T47D (cell line): ENCODE results near the gene SMAD7.

ENCODE experiments used
- DNase-seq, 2 experiments: peaks; one replicate each; pipeline versions ENCODE4 v3.0.0 to v3.0.0-alpha.2; 2011 to 2012; ENCODE audit warnings: low read depth in 1 of 2, low spot score in 1 of 2
- JUND ChIP-seq: IDR thresholded peaks from 2 replicates; pipeline ENCODE4 v1.6.1; 2012; ENCODE audit warnings: low read depth
- in situ Hi-C: cut with HindIII; loops from 2 replicates; pipeline ENCODE4 v1.10.0; 2016; ENCODE audit warnings: low sequenced_read_pairs, low pct_unique_long_range_greater_than_20kb

The SMAD7 gene

DNA sequence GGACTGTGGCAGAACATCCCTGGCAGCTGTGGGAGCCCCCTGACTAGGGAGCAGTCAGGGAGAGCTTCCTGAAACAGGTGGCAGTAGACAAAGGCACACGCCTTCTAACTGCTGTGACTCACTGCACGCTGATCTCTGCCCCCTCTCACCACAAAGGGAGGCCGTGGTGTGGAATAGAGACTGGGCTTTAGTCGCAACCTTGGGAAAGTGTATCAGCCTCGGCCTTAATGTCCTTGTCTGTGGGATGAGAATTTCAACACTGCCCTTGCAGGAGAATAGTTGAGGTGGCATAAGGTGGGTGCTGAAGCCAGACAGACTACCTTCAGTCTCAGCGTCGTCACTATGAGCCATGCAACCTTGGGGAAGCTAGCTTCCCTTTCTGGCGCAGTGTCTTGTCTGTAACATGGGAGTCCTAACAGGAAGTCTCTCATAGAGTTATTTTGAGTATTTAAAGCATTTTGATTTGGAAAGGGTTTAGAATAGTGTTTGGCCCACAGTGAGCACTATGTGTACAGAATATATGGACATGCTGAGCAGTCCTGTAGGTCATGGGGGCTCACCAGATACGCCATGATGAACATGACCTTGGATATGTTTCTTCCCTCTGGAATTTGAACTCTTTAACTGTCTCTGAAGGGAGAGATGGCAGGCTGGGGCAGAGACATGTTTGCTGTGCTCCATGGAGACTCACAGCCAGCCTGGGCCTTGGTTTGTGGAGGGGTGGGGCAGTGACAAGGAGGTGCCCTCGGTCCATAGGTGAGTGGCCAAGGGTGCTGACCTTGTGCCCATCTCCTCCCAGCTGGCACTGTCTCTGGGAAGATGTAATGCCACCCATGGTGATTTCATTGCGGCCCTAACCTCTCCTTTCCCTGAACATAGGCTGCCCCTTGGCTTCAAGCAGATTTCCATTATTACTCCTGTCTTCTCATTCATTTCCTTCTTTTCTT lies 29.5 kb upstream of the SMAD7 start:
- in situ Hi-C loops: no loop called here
- DNase-seq: no peak

GRCh38 chr18:48977914-48978313 lies 27.1 kb upstream of the SMAD7 start:
- no peak for DNase-seq
- TF ChIP-seq JUND: no peak
- in situ Hi-C loops: no loop called here

More for the DNA sequence above, 29.5 kb upstream of the SMAD7 start:
- no peak for TF ChIP-seq JUND

- TF ChIP-seq JUND: no peak
- peak in 1 of 2 experiments; percentile 76 for DNase-seq
- in situ Hi-C loops: no loop called here
Observed at GRCh38 chr18:48975817-48976649, 25.3 kb upstream of the SMAD7 start.

DNA sequence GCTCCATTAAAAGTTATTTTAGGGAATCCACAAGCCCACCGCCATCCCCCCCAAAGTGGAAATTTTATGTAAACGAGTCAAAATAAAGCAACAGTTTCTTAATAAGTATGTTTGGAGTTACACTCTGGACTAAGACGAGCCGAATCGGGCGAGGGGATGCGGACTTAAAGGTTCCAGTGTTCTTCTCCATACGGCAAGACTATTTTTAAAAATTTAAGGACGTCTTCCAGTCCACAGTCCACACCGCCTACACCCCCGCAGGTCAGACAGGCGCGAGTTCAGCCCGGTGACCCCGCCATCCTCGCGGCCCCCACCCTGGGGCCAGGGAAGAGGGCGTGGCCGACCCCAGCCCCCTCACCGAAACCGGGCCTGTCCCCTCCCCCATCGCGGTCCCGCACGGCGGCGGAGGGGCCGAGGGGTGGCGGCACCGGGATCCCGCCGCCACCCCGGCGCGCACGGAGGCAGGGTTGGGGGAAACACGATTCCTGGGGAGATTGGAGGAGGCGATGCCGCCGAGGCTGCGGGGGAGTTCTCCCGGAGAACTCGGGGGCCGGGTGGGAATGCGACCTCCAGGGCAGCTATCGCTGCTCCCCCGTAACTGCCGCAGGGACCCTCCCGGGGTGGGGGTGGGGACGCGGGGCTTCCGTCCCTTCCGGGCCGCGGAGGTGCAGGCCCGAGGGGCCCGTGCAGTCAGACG lies 24.5 kb upstream of the SMAD7 start:
- TF ChIP-seq JUND: no peak
- no peak for DNase-seq
- in situ Hi-C loops: no loop called here

GRCh38 chr18:48974304-48975119 lies 23.7 kb upstream of the SMAD7 start:
- in situ Hi-C loops: no loop called here

GRCh38 chr18:48973731-48974130 lies 23.0 kb upstream of the SMAD7 start:
- no peak for TF ChIP-seq JUND
- DNase-seq: no peak
- in situ Hi-C loops: no loop called here

More at GRCh38 chr18:48974304-48975119, 23.7 kb upstream of the SMAD7 start:
- TF ChIP-seq JUND: no peak
- DNase-seq: no peak

DNA sequence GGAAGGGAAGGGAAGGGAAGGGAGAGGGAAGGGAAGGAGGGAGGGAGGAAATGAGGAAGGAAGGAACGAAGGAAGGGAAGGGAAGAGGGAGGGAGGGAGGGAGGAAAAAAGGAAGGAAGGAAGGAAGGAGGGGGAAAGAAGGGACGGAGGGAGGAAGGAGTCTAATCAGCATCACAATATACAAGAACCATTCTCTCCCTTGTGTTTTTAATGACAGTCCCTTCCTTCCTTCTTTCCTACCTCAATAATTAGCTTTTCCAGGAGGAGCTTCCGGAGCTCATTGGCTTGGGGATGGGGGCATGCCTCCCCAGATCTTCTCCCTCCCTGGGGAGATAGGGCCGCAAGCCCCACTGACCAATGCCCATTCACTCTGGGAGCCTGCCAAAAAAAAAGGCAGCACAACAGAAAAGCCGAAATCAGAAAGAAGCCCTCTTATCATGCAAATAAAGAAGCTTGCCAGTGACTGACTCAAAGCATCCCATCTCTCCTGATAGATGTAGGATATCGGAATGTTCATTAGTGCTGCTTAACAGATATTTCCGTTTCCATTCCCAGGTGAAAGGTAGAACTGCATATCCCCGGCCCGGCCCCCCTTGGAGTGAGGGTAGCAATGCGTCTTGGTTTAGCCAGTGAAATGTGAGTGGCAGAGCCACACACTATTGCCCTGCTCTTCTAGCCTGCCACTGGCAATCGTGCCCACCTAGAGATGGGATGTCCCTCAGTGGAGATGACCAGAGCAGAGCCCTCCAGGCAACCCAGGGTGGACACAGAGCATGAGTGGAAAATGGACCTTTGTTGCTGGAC lies 17.8 kb upstream of the SMAD7 start:
- TF ChIP-seq JUND: no peak
- in situ Hi-C loops: no loop called here
- DNase-seq: no peak

DNA sequence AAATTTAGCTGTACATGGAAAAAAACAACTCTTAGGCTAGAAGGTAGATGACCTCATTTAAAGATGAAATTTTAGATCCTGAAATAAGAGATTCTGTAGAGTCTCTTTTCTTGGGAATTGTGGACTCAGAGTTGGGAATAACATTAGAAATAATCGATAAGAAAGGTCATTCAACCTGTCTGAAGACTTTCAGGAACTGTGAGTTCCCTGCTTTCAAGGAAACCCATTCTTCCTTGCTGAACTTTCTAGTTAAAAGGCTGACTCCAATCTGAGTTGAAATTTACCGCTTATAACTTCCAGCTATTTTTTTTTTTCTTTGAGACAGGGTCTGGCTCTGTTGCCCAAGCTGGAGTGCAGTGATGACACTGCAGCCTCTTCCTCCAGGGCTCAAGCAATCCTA lies 16.8 kb upstream of the SMAD7 start:
- no peak for DNase-seq
- in situ Hi-C loops: no loop called here
- no peak for TF ChIP-seq JUND

DNA sequence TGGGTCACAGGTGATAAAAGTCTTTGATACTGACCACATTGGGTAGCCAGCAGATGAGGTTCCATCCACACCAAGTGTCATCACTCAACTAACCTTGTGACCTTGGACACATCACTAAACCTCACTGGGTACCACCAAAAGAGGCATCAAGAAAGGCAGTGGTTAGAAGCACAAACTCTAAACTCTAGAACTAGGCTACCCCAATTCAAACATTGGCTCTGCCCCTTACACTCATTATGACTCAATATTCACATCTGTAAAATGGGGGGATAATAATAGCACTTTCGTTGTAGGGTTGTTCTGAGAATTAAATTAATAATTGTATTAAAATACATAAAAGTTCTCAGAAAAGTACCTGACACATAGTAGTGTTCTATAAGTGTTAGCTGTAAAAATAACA lies 15.8 kb upstream of the SMAD7 start:
- in situ Hi-C loops: no loop called here
- TF ChIP-seq JUND: no peak

GRCh38 chr18:48963586-48964470 lies 13.1 kb upstream of the SMAD7 start:
- no peak for TF ChIP-seq JUND
- no peak for DNase-seq
- in situ Hi-C loops: no loop called here

More for the DNA sequence above, 15.8 kb upstream of the SMAD7 start:
- no peak for DNase-seq
